Testis (tissue), 3 donors: ENCODE data around the gene INPP5A. TPM values are rescaled to one million over a fixed set of nuclear protein-coding genes. Genes with fewer than 3 reads are reported as not detected.

Experiments
- DNase-seq: peaks from one replicate; pipeline ENCODE4 v3.0.0-alpha.2; 2019
- H3K27ac ChIP-seq, 2 donors: fragments of 200-600 bp; sonication (generic); one replicate each; pipeline ENCODE4 v1.5.1; 2019
- H3K27me3 ChIP-seq: fragments of 200-600 bp; sonication (generic); one replicate; pipeline ENCODE4 v1.5.1; 2019
- H3K36me3 ChIP-seq: fragments of 200-600 bp; sonication (generic); one replicate; pipeline ENCODE4 v1.5.1; 2017; ENCODE audit warnings: low read depth; ENCODE audit errors: missing control alignments
- H3K4me1 ChIP-seq: fragments of 200-600 bp; sonication (generic); one replicate; pipeline ENCODE4 v1.5.1; 2019
- H3K4me3 ChIP-seq, 2 donors: fragments of 200-600 bp; sonication (generic); one replicate each; pipeline ENCODE4 v1.5.1; 2017 to 2019
- H3K9me3 ChIP-seq: fragments of 200-600 bp; sonication (generic); one replicate; pipeline ENCODE4 v1.5.1; 2017
- POLR2A ChIP-seq: fragments of 450-650 bp; IDR thresholded peaks from one replicate; pipeline ENCODE4 v1.6.1; 2017; ENCODE audit warnings: antibody characterized with exemption, mild to moderate bottlenecking, moderate library complexity
- WGBS, 2 donors: methylation state at CpG; one replicate each; pipeline ENCODE4 v1.1.5; 2018; 5-methylcytosine and 5-hydroxymethylcytosine counted together
- intact Hi-C: fragments of 100-400 bp; cut with DNase I; formaldehyde crosslinking; loops from one replicate; pipeline ENCODE4 v1.15.1; 2023; ENCODE audit warnings: low total_unique reads
- polyA plus RNA-seq: library from polyadenylated mRNA; stranded (reverse); fragments of 350-450 nt; fragmentation: Illumina TruSeq; extraction: RNeasy Lipid Tissue Mini Kit (QIAGEN cat#74804); gene quantifications from one replicate; pipeline ENCODE4 v1.2.3, GENCODE V29; 2014; ENCODE audit warnings: low read depth, low replicate concordance; ENCODE audit not compliant: insufficient read depth
- total RNA-seq, 2 donors: library from RNA; depleted of rRNA; stranded (reverse); fragments of >200 nt; gene quantifications; one replicate each; pipeline ENCODE4 v1.2.3, GENCODE V29; 2016
- TF ChIP-seq, protein P1 (sequence below), 3 experiments: fragments of 450-650 bp in 2 of 3; fragments of 200-600 bp in 1 of 3; sonication (generic) in 1 of 3; IDR thresholded peaks; one replicate each; pipeline ENCODE4 v1.5.1; 2016 to 2019; ENCODE audit warnings: antibody characterized with exemption in 3 of 3, mild to moderate bottlenecking in 2 of 3, moderate library complexity in 1 of 3

Gene INPP5A
- total and polyA plus RNA-seq, 3 donors from 2014 or later = 54.1 to 103 (median 73.0) TPM

DNA sequence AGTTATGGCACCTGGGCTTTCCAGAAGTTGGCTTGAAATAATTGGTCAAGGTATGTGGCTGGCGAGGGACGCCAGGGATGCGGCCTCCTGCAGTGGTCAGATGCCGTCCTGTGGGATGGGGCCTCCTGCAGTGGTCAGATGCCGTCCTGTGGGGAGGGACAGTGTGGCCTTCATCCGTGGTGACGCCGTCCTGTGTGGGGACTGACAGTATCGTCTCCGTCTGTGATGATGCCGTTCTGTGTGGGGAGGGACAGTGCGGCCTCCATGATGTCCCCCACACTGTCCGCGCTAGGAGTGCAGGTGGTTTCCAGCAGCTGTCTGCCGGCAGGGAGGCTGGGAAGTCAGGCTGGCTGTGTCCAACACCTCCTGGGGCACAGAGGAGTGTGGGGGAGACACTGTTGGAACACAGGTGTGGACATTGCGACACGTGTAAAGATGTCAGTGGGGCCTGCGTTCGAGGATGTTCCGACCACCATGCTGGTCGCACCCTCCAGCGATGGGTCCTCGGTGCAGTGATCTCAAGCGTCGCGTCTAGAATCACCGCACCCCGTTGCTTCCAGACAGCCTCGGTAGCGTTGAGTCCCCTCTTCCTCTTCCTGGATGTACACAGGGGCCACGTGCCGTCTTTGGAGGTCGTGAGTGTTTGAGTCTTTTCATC is 52.6 kb downstream of the INPP5A start:
- WGBS, 2 donors = 93 to 96% methylated on average over 30 to 33 of the region's 33 CpGs
- Histone ChIP-seq H3K27me3 (no peaks in the 10 kb centered on the region), H3K9me3 (no peaks in the 10 kb centered on the region), H3K27ac (no peak overlapping the region), H3K4me1 (peaks cover 30% of the 10 kb centered on the region), H3K4me3 (no peak overlapping the region), H3K36me3 (no peaks in the 10 kb centered on the region)
- intact Hi-C loops = no loop called here
- DNase-seq = no peak
- TF ChIP-seq, protein P1, sequence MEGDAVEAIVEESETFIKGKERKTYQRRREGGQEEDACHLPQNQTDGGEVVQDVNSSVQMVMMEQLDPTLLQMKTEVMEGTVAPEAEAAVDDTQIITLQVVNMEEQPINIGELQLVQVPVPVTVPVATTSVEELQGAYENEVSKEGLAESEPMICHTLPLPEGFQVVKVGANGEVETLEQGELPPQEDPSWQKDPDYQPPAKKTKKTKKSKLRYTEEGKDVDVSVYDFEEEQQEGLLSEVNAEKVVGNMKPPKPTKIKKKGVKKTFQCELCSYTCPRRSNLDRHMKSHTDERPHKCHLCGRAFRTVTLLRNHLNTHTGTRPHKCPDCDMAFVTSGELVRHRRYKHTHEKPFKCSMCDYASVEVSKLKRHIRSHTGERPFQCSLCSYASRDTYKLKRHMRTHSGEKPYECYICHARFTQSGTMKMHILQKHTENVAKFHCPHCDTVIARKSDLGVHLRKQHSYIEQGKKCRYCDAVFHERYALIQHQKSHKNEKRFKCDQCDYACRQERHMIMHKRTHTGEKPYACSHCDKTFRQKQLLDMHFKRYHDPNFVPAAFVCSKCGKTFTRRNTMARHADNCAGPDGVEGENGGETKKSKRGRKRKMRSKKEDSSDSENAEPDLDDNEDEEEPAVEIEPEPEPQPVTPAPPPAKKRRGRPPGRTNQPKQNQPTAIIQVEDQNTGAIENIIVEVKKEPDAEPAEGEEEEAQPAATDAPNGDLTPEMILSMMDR (IDR thresholded peaks at IDR 0.05) = no peak
- no peak for TF ChIP-seq POLR2A

DNA sequence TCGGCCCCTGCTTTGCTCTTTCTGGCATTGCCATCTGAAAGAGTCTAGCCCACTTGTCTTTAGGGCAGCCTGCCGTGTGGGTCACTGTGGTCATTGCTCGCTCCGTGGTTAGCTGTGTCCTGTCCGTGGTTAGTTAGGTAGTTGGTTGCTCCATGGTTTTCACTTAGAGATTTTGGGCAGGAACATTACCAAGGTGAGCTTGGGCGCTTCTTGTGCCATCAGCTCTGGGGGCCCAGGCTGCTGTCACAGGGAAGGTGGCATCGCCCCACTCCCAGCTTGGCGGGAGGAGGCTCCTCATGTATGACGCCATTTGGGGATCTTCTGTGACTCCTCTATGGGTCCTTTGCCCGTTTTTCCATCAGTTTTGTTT is 53.1 kb downstream of the INPP5A start:
- 92 to 93% methylated on average over 10 of the region's 10 CpGs for WGBS, 2 donors
- Histone ChIP-seq H3K9me3 (no peaks in the 10 kb centered on the region), H3K27ac (no peak overlapping the region), H3K4me3 (no peak overlapping the region), H3K36me3 (no peaks in the 10 kb centered on the region), H3K27me3 (no peaks in the 10 kb centered on the region), H3K4me1 (peaks cover 28% of the 10 kb centered on the region)
- intact Hi-C loops = no loop called here
- TF ChIP-seq, protein P1 (IDR thresholded peaks at IDR 0.05) = no peak
- no peak for TF ChIP-seq POLR2A
- no peak for DNase-seq

DNA sequence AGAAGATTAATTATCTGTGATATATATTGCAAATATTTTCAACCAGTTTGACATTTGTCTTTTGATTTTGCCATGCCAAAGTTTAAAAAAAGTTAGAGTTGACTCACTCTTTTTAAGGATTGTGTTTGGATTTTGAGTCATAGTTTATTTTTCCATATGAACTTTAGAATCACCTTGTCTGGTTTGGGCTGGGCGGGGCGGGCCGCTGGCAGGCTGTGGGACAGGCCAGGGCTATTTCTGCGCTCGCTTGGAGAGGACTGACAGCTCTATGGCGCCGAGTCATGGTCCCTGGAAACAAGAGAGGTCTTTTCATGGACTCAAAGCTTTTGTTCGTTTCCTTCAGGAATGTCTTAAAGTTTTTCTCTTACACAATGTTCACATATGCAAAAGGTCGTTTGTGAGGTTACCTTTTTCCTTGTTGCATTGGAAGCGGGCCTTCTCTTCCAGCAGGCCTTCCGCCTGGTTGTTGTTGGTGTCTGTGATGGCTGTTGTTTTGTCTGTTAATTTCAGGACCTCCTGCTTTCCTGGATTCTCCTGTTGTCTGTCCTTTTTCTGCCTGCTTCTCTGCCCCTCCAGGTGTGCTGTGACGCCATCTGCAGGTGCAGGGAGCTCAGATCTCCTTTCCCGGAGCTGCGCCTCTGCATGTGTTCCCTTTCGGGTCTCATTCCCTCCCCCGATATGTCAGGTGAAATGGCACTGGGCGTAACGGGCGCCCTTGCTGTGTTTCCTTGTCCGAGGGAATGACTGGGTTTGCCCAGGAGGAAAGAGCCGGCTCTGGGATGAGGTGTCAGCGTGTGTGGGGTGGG is 53.8 kb downstream of the INPP5A start:
- 76 to 84% methylated on average over 22 of the region's 22 CpGs for WGBS, 2 donors
- H3K27ac ChIP-seq = no peak overlapping the region
- H3K4me1 ChIP-seq = peaks cover 23% of the 10 kb centered on the region
- no peak for DNase-seq
- intact Hi-C loops = no loop called here
- no peaks in the 10 kb centered on the region for H3K9me3 ChIP-seq
- no peak overlapping the region for H3K4me3 ChIP-seq
- TF ChIP-seq POLR2A = no peak
- TF ChIP-seq, protein P1 (IDR thresholded peaks at IDR 0.05) = no peak
- no peaks in the 10 kb centered on the region for H3K27me3 ChIP-seq
- H3K36me3 ChIP-seq = no peaks in the 10 kb centered on the region

DNA sequence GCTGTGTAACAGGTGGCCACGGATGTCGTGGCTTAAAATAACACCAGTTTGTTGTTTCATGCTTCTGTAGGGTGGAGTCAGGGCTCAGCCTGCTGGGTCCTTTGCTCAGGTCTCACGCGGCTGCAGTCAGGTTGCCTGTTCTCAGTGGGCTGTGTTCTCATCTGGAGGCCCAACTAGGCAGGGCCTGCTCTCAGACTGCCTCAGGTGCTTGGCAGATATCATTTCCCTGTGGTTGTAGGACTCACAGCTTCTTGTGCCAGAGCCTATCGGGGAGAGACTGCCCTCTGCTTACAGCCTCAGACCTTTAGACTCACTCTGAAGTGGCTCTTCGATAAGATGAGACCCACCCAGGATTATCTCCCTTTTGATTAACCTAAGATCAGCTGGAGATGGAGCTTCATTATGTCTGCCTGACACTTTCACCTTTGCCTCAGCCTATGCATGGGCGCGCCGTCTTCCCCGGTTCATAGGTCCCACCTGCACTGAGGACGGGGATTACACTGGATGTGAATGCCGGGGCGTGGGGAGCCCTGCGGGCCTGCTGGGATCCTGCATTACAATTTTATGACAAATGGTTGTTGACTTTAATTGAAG is 55.3 kb downstream of the INPP5A start:
- Histone ChIP-seq H3K36me3 (no peaks in the 10 kb centered on the region), H3K27ac (no peak overlapping the region), H3K4me3 (no peak overlapping the region), H3K27me3 (no peaks in the 10 kb centered on the region), H3K4me1 (peaks cover 20% of the 10 kb centered on the region), H3K9me3 (no peaks in the 10 kb centered on the region)
- DNase-seq = no peak
- intact Hi-C loops = no loop called here
- WGBS, 2 donors = 91 to 94% methylated on average over 14 of the region's 14 CpGs
- TF ChIP-seq POLR2A = no peak
- TF ChIP-seq, protein P1 (IDR thresholded peaks at IDR 0.05) = no peak
